HG03064 (cell line): Measurements from ENCODE around the gene RNU6-9.
A peak's percentile ranks its signal among the peaks of the same experiment; 100 is the strongest.
"Not testable (repeated sequence)": the region's sequence is repeated elsewhere in the genome, so short reads cannot be mapped to it uniquely, and the experiment has no call there.

ENCODE experiments used
- ATAC-seq: cut with Tn5 transposase; IDR thresholded peaks from one replicate; pipeline ENCODE4 v1.9.1; 2021; ENCODE audit warnings: low read depth; ENCODE audit not compliant: unreplicated experiment

RNU6-9 gene

DNA sequence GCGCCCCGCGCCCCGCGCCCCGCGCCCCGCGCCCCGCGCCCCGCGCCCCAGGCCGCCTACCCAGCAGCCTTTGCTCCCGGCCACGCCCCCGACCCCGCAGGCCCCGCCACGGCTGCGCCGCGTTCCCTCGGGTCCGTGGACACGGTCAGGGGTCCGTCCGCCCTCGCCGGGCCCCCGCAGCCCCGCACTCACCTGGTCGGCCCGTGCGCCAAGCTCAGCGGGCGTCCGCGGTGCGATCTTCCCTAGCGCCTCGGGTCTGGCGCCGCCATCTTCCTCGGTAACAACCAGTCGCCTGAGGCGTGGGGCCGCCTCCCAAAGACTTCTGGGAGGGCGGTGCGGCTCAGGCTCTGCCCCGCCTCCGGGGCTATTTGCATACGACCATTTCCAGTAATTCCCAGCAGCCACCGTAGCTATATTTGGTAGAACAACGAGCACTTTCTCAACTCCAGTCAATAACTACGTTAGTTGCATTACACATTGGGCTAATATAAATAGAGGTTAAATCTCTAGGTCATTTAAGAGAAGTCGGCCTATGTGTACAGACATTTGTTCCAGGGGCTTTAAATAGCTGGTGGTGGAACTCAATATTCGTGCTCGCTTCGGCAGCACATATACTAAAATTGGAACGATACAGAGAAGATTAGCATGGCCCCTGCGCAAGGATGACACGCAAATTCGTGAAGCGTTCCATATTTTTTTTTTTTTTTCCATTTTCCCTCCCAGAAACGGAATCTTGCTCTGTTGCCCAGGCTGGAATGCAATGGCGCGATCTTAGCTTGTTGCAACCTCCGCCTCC, at the start of gene RNU6-9, which contains the start of gene MED16:
Gene RNU6-9 (plus strand): TSS at position 591 of the 796 bp plus-strand sequence.
Gene MED16 (minus strand): TSS at position 294 of the 796 bp plus-strand sequence. CDS start 2,056 bp downstream, outside the sequence.
- peak; percentile 76 for ATAC-seq

DNA sequence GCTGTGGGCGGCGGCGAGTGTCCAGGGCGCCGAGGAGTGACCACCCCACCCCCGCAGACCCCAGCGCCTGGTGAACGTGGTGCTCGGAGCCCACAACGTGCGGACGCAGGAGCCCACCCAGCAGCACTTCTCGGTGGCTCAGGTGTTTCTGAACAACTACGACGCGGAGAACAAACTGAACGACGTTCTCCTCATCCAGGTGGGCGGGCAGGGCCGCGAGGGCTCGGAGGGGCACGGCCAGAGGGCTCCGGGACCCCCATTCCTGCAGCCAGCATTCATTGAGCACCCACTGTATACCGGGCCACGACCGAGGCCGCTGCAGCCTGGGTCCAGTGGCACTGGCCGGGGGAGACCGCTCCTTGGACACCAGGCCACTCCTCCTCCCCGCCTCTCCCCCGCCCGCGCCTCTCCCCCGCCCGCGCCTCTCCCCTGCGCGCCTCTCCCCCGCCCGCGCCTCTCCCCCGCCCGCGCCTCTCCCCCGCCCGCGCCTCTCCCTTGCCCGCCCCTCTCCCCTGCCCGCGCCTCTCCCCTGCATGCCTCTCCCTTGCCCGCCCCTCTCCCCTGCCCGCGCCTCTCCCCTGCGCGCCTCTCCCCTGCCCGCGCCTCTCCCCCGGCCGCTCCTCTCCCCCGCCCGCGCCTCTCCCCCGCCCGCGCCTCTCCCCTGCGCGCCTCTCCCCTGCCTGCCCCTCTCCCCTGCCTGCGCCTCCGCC, 49.3 kb upstream of the RNU6-9 start:
- ATAC-seq = no peak

DNA sequence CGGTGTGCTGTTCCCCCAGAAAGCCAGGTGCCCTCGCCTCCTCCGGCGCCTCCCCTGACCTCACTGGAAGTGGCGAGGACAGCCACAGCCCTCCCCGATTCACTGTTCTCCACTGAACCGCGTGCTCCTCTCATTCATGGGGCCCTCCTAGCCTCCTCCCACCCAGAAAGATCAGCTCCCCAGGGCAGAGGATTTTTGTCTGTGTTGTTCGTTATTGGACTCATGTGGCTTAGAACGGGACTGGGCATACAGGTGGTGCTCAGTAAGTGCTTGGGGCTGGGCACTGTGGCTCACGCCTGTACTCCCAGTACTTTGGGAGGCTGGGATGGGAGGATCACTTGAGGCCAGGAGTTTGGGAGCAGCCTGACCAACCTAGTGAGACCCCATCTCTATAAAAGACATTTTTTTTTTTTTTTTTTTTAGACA, 48.7 kb upstream of the RNU6-9 start:
- ATAC-seq = no peak

DNA sequence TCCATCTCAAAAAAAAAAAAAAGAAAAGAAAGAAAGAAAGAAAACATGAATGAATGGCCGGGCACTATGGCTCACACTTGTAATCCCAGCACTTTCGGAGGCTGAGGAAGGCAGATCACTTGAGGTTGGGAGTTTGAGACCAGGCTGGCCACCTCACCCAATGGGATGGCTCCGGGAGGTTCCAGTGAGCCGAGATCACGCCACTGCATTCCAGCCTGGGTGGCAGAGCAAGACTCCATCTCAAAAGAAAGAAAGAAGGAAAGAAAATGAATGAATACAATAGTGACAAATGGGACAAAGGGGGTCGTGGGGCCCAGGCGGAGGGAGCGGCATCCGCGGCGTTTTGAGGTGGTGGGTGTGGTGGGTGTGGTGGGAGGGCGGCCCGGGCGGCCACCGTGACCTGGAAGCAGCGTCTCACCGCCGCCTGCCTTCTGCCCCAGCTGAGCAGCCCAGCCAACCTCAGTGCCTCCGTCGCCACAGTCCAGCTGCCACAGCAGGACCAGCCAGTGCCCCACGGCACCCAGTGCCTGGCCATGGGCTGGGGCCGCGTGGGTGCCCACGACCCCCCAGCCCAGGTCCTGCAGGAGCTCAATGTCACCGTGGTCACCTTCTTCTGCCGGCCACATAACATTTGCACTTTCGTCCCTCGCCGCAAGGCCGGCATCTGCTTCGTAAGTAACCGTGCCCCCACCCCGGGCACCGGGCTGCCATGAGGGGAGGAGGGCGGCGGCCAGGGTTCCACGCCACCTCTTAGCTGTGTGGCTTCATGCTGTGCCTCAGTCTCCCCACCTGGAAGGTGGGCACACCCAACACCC, 47.4 kb upstream of the RNU6-9 start:
- no peak for ATAC-seq

DNA sequence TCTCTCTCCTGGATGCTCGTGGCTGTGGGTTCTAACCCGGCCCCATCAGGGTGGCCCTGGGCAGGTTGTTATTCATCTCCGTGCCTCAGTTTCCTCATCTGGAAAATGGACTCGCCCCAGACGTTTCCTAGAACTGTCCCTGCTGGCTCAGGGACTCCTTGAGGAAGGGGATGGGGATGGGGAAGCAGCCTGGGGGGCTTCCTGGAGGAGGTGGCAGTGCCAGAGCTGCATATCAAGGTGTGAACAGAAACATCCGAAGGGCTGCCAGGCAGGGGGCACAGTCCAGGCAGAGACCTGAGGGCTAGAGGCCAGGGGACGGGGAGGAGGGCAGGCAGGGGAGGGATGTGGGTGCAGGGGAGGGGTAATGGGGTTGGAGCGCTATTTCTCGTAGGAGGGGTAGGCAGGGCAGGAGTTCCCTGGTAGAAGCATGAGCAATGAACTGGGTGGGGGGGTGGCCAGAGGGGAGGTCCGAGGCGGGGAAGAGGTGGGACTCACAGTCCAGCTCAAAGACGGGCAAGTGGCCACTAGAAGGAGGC, 44.8 kb upstream of the RNU6-9 start:
- no peak for ATAC-seq

DNA sequence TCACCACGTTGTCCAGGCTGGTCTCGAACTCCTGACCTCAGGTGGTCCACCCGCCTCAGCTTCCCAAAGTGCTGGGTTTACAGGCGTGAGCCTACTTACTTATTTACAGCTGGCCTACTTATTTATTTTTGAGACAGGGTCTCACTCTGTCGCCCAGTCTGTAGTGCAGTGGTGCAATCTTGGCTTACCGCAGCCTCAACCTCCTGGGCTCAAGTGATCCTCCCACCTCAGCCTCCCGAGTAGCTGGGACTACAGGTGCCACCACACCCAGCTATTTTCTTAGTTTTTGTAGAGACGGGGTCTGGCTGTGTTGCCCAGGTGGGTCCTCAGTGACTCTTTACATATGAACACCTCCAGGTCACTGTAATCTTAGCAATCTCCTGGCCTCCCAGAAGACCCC, 44.1 kb upstream of the RNU6-9 start:
- not testable (repeated sequence) for ATAC-seq

DNA sequence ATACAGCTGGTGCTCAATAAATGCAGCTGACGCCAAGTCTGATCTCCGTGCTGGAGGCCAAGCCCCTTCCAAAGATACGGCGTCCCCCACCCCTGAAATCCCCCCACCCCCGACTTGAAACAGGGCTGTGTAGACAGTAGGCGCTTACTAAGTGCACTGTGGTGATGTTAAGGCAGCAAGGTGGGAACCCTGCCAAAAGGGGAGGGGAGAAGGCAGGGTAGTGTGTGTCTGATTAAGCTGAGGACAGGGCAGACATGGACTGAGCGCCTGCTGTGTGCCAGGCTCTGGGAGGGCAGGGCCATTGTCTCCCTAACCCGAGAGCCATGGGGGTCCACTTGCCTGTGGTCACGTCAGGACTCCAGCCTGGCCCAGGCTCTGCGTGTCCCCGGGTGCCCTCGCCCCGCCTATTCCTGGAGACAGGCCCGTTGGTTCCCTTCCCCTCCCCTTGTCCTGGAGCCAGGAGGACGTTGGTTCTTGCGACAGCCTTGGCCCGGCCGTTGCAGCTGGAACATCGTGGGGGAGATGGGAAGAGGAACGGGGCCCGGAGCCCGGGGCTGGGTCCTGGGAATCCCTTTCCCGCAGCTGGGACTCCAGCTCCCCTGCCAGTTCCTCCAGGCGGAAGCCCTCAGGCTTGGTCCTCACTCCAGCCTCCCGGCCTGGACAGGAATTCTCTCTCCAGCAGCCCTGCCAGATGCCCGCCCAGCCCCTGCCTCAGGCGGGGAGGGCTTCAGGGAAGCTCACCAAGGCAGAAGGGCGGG, 42.9 kb upstream of the RNU6-9 start:
- ATAC-seq = no peak

DNA sequence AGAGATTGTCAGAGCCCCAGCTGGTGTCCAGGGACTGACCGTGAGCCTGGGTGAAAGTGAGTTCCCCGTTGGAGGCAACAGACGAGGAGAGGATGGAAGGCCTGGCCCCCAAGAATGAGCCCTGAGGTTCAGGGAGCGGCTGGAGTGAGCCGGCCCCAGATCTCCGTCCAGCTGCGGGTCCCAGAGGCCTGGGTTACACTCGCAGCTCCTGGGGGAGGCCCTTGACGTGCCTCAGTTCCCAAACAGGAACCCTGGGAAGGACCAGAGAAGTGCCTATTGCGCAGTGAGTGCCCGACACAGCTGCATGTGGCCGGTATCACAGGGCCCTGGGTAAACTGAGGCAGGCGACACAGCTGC, 42.3 kb upstream of the RNU6-9 start:
- ATAC-seq = no peak

DNA sequence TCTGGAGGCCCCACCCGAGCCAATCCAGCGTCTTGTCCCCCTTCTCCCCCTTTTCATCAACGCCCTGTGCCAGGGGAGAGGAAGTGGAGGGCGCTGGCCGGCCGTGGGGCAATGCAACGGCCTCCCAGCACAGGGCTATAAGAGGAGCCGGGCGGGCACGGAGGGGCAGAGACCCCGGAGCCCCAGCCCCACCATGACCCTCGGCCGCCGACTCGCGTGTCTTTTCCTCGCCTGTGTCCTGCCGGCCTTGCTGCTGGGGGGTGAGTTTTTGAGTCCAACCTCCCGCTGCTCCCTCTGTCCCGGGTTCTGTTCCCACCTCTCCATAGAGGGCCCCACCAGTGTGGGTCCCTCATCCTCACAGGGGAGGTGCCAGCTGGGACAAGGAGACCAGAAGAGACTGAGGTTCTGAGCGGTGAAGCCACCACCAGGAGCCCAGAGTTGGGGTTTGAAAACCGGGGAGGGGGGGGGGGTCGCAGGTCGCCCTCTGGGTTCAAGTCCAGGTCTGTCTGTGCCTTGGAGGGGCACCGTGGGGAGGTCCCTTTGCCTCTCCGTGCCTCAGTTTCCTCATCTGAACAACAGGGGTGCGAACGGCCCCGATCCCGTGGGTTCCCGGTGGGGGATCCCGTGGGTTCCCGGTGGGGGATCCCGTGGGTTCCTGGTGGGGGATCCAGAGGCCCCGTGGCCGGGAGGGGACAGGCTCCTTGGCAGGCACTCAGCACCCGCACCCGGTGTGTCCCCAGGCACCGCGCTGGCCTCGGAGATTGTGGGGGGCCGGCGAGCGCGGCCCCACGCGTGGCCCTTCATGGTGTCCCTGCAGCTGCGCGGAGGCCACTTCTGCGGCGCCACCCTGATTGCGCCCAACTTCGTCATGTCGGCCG, 40.9 kb upstream of the RNU6-9 start, which contains the start of gene ELANE:
Gene ELANE (plus strand): TSS at position 168 of the 878 bp plus-strand sequence. CDS start 26 bp downstream, at position 194.
- no peak for ATAC-seq

DNA sequence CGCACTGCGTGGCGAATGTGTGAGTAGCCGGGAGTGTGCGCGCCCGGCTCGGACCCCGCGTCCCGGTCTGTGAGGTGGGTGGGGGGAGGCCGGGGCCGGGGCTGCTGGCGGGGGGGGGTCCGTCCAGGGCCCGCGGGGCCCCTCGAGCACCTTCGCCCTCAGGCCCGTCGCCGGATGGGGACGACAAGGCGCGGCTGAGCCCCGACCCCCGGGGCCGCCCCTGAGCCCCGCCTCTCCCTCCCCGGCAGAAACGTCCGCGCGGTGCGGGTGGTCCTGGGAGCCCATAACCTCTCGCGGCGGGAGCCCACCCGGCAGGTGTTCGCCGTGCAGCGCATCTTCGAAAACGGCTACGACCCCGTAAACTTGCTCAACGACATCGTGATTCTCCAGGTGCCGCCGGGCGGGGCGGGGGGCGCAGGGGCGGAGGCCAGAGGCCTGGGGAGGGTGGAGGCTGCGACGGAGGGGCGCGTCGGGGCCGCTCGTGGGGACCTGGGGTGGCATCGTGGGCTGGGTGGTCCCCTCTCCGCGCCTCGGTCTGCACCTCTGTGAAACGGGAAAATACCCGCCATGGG, 40.2 kb upstream of the RNU6-9 start:
- no peak for ATAC-seq

DNA sequence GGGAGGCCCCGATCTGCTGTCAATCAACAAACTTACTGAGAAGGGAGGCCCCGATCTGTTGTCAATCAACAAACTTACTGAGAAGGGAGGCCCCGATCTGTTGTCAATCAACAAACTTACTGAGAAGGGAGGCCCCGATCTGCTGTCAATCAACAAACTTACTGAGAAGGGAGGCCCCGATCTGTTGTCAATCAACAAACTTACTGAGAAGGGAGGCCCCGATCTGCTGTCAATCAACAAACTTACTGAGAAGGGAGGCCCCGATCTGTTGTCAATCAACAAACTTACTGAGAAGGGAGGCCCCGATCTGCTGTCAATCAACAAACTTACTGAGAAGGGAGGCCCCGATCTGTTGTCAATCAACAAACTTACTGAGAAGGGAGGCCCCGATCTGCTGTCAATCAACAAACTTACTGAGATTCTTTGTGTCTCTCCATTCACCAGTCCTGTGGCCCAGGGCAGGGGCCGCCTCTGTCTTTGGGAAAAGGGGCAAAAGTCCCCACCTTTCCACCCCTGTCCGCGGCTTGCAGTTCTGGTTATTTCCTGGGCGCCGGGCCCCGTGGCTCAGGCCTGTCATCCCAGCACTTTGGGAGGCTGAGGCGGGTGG, 39.6 kb upstream of the RNU6-9 start:
- ATAC-seq = not testable (repeated sequence)

DNA sequence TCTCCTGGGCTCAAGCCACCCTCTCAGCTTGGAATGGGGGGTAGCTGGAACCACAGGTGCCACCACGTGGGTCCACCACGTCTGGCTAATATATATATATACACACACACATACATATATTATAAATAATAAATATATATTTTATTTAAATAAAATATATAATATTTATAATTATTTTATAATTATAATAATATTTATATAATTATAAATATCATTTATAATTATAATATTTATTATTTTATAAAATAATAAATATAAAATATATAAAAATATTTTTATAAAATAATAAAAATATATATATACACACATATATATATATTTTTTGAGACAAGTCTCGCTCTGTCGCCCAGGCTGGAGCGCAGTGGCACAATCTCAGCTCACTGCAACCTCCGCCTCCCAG, 38.7 kb upstream of the RNU6-9 start:
- ATAC-seq = no peak

DNA sequence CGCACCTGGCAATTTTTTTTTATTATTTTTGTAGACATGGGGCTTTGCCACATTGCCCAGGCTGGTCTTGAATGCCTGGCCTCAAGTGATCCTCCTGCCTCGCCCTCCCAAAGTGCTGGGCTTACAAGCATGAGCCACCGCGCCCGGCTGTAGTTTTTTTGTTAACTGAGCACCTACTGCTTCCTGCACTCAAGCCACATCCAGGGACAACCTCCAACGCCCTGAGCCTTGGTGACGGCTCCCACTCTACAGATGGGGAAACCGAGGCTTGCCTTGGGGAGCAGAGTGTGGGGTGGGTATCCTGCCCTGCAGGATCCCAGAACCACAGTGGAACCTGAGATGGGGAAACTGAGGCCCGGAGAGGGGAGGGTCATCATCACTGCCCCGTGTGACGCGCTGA, 38.1 kb upstream of the RNU6-9 start:
- no peak for ATAC-seq

DNA sequence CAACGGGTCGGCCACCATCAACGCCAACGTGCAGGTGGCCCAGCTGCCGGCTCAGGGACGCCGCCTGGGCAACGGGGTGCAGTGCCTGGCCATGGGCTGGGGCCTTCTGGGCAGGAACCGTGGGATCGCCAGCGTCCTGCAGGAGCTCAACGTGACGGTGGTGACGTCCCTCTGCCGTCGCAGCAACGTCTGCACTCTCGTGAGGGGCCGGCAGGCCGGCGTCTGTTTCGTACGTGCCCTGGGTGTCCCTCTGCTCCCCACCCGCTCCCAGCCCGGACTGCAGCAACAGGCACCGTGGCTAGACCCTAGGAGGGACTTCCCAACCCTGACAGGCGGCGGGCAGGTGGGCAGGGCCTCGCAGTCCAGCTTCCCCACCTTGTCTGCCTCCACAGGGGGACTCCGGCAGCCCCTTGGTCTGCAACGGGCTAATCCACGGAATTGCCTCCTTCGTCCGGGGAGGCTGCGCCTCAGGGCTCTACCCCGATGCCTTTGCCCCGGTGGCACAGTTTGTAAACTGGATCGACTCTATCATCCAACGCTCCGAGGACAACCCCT, 37.6 kb upstream of the RNU6-9 start:
- no peak for ATAC-seq

DNA sequence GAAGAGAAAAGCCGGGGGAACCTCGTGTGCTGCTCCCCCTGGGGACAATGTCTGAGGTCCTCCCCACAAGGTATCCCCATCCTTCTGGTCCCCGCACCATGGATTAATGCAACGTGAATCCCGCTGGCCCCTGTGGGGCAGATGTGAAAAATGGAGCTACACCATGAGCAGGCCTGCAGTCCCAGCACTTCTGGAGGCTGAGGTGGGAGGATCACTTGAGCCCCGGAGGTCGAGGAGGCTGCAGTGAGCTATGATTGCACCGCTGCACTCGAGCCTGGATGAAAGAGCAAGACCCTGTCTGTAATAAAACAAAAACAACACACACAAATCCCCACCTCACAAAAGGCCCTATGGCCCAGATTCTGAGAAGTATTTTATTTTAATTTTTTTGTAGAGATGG, 35.0 kb upstream of the RNU6-9 start:
- ATAC-seq = no peak

DNA sequence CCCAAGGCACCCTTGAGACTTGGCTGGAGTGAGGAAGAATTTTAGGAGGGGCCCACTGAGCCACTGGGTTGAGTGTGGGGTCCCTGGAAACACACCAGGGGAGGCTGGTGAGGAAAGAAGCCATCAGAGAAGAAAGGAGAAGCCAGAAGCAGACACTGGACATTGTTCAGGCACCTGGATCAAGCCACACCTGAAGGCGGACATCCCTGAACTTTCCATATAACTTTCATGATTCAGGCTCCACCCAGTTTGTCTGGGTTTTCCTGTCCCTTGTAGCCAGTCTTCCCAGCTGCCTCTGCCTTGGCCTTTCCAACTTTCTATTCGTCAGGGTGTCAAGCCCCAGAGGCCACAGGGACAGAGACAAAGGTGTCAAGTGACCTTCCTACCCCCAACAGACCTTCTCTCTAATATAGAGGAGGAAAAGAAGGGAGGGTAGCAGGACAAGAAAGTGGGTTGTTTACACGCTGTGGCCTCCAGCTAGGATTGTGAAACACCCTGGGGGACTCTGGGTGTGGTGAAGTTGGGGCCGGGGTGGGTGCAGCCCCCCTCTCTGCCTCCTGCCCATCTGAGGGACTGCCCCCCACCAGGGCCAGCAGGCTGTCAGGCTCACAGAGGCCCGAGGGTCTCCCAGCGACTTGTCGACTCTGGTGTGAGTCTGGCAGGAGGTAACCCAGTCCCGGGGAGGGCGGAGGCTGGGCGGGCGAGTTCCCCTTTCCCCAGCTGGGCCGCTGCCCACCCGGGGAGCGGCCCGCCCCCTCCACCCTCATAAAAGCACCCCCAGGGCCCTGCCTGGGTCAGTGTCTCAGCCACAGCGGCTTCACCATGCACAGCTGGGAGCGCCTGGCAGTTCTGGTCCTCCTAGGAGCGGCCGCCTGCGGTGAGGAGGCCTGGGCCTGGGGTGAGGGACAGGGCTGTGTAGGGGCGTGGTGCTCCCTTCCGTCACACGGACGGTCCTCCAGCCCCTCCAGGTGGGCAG, 34.1 kb upstream of the RNU6-9 start, which contains the start of gene CFD:
Gene CFD (plus strand): TSS at position 797 of the 976 bp plus-strand sequence. CDS start 26 bp downstream, at position 823.
- no peak for ATAC-seq
